ENCODE data around the gene PIGW.

DNA sequence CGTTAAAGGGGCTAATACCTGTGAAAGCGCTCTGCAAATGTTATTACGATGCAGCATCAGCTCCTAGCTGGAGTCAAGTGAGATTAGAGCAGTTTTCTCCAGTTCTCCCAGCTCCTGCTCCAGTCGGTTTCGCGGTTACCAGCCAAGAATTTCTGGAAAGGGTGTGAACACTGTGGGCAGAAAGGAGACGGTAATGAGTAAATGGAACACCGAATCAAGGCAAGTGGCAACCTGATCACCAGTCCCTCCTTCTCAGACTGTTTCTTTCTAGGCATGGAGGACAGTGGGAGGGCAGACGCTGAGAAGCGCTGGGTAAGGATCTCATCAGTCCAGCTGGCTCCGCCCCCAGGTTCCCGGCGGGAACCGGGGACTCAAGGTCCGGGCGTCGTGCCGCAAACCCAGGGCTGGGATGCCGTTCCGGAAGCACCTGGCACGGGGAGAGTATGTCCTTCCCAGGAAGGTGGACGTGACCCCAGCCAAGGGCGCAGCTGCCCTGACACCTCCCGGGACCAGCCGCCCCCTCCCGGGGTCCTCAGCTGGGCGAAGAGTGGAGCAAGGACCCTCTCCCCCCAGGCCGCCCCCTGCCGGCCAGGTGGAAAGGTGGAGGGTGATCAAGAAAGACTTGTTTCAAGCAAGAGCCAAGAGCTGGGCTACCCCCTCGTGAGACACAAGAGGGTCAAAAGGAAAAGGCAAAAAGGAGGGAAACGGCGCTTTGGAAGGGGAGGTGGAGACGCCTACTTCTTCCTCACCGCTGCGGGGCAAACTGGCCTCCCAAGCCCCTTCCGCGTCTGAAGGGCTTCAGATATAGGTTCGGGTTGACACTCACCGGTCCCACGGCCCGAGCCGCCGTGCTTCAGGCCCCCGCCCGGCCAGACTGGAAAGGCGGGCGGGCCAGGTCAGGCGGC lies 600 bp upstream of the PIGW start:
- TF ChIP-seq, protein P1, sequence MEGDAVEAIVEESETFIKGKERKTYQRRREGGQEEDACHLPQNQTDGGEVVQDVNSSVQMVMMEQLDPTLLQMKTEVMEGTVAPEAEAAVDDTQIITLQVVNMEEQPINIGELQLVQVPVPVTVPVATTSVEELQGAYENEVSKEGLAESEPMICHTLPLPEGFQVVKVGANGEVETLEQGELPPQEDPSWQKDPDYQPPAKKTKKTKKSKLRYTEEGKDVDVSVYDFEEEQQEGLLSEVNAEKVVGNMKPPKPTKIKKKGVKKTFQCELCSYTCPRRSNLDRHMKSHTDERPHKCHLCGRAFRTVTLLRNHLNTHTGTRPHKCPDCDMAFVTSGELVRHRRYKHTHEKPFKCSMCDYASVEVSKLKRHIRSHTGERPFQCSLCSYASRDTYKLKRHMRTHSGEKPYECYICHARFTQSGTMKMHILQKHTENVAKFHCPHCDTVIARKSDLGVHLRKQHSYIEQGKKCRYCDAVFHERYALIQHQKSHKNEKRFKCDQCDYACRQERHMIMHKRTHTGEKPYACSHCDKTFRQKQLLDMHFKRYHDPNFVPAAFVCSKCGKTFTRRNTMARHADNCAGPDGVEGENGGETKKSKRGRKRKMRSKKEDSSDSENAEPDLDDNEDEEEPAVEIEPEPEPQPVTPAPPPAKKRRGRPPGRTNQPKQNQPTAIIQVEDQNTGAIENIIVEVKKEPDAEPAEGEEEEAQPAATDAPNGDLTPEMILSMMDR (IDR thresholded peaks at IDR 0.05), result peak; percentile 35 to 45 (median 38)
- TF ChIP-seq EP300 (IDR thresholded peaks at IDR 0.05) (no peak), POLR2A (IDR thresholded peaks at IDR 0.05; ENCODE audit: low read depth) (no peak), POLR2AphosphoS5 (IDR thresholded peaks at IDR 0.05) (peak in 1 of 2 donors; percentile 26)

Data from esophagus muscularis mucosa (tissue), 4 donors.